ENCODE measurements around the gene DBP. TPM values are rescaled to one million over a fixed set of nuclear protein-coding genes. Genes with fewer than 3 reads are reported as not detected.

DBP gene
- total RNA-seq, 1 experiment from 2014 or later: 12.0 TPM

GRCh38 chr19:48616041-48616436, 21.1 kb downstream of the DBP start:
- CTCF ChIA-PET: interaction anchor here (1.3 to 2.7 kb wide), 4 partner anchors 8 to 110 kb away, joined by 3 to 17 read pairs (median 6); no protein-coding TSS in a partner anchor

GRCh38 chr19:48615231-48616040, 21.7 kb downstream of the DBP start:
- Mint-ChIP-seq H3K27me3 (ENCODE audit: low read depth) (no peaks in the 10 kb centered on the region), H3K36me3 (peaks cover 40% of the 10 kb centered on the region), H3K27ac (peak overlapping the region; percentile 98), H3K9me3 (no peaks in the 10 kb centered on the region), H3K4me1 (peaks cover 59% of the 10 kb centered on the region), H3K4me3 (peak overlapping the region; percentile 99)
- DNase-seq (ENCODE audit: low spot score) (no peak), ATAC-seq (peak; percentile 0; the same call in 1 of the 2 replicates)
- CTCF ChIA-PET: interaction anchor here (0.8 to 2.7 kb wide), 8 partner anchors 9 to 126 kb away, joined by 3 to 17 read pairs (median 6); no protein-coding TSS in a partner anchor
- POLR2A ChIA-PET: interaction anchor here (0.7 to 2.6 kb wide), 10 partner anchors 9 to 282 kb away, joined by 3 to 18 read pairs (median 4); partner anchors contain the start of gene CA11
- TF ChIP-seq STAT6 (CRISPR knock-in tag; conservative IDR thresholded peaks at IDR 0.05; ENCODE audit: low read depth): no peak
- TF ChIP-seq CREB1 (CRISPR knock-in tag; IDR thresholded peaks at IDR 0.05): no peak
- peak; percentile 34; the same call in 1 of the 2 replicates for TF ChIP-seq PRDM15 (CRISPR knock-in tag; IDR thresholded peaks at IDR 0.05)

More at GRCh38 chr19:48616041-48616436, 21.1 kb downstream of the DBP start:
- H3K4me1 Mint-ChIP-seq: peaks cover 59% of the 10 kb centered on the region
- POLR2A ChIA-PET: interaction anchor here (1.0 to 2.6 kb wide), 6 partner anchors 8 to 282 kb away, joined by 3 to 18 read pairs (median 6); partner anchors contain the start of gene CA11
- ATAC-seq: no peak
- TF ChIP-seq CBFB (CRISPR knock-in tag; IDR thresholded peaks at IDR 0.05; ENCODE audit: low read depth): no peak
- TF ChIP-seq FOXP4 (CRISPR knock-in tag; IDR thresholded peaks at IDR 0.05): no peak
- 0 out of 2 replicates have a peak, but pooled peaks have one; percentile 36 for TF ChIP-seq NFATC4 (CRISPR knock-in tag; IDR thresholded peaks at IDR 0.05)
- TF ChIP-seq GTF2I (CRISPR knock-in tag; conservative IDR thresholded peaks at IDR 0.05): no peak
- TF ChIP-seq MLX (CRISPR knock-in tag; IDR thresholded peaks at IDR 0.05): no peak
- TF ChIP-seq ZNF671 (CRISPR knock-in tag; IDR thresholded peaks at IDR 0.05): peak; percentile 11; the same call in 1 of the 2 replicates
- TF ChIP-seq ZNF138 (CRISPR knock-in tag; conservative IDR thresholded peaks at IDR 0.05): no peak
- DNase-seq (ENCODE audit: low spot score): no peak
- peak overlapping the region; percentile 99 for H3K4me3 Mint-ChIP-seq
- peak overlapping the region; percentile 98 for H3K27ac Mint-ChIP-seq
- peaks cover 40% of the 10 kb centered on the region for H3K36me3 Mint-ChIP-seq
- no peaks in the 10 kb centered on the region for H3K27me3 Mint-ChIP-seq (ENCODE audit: low read depth)
- no peaks in the 10 kb centered on the region for H3K9me3 Mint-ChIP-seq

Data from WTC11 (cell line).